OCI-LY3 (cell line): ENCODE measurements around the gene TMEM259.

Experiments used
- EZH2phosphoT487 ChIP-seq: fragments of 200-600 bp; shearing (Covaris generic); IDR thresholded peaks from 2 replicates; pipeline ENCODE4 v1.6.1; 2018; ENCODE audit warnings: antibody characterized with exemption, mixed run types, low read depth
- TF ChIP-seq, protein P1 (sequence below): fragments of 200-600, 300-600 bp; sonication (generic); IDR thresholded peaks from 2 replicates; pipeline ENCODE4 v1.5.1; 2014; ENCODE audit warnings: antibody characterized with exemption, low read length, low read depth

- TF ChIP-seq, protein P1, sequence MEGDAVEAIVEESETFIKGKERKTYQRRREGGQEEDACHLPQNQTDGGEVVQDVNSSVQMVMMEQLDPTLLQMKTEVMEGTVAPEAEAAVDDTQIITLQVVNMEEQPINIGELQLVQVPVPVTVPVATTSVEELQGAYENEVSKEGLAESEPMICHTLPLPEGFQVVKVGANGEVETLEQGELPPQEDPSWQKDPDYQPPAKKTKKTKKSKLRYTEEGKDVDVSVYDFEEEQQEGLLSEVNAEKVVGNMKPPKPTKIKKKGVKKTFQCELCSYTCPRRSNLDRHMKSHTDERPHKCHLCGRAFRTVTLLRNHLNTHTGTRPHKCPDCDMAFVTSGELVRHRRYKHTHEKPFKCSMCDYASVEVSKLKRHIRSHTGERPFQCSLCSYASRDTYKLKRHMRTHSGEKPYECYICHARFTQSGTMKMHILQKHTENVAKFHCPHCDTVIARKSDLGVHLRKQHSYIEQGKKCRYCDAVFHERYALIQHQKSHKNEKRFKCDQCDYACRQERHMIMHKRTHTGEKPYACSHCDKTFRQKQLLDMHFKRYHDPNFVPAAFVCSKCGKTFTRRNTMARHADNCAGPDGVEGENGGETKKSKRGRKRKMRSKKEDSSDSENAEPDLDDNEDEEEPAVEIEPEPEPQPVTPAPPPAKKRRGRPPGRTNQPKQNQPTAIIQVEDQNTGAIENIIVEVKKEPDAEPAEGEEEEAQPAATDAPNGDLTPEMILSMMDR: no peak
- no peak for TF ChIP-seq EZH2phosphoT487
Observed at GRCh38 chr19:1046117-1046626, 25.2 kb upstream of the TMEM259 start.
